HEK293T (cell line): Measurements from ENCODE around the gene MAPT.

Experiments
- ARNT ChIP-seq: fragments of 450-650 bp; IDR thresholded peaks from 2 replicates; pipeline ENCODE4 v1.6.1; 2017; ENCODE audit warnings: mild to moderate bottlenecking
- BHLHE40 ChIP-seq: fragments of 450-650 bp; IDR thresholded peaks from 2 replicates; pipeline ENCODE4 v1.6.1; 2016; ENCODE audit warnings: mild to moderate bottlenecking, moderate library complexity, borderline replicate concordance
- CTBP1 ChIP-seq: fragments of 450-650 bp; IDR thresholded peaks from 2 replicates; pipeline ENCODE4 v1.6.1; 2016; ENCODE audit warnings: borderline replicate concordance
- ELF4 ChIP-seq: fragments of 450-650 bp; IDR thresholded peaks from 2 replicates; pipeline ENCODE4 v1.6.1; 2017; ENCODE audit warnings: antibody characterized with exemption
- FOXA1 ChIP-seq: fragments of 450-650 bp; IDR thresholded peaks from 2 replicates; pipeline ENCODE4 v1.6.1; 2016; ENCODE audit warnings: mild to moderate bottlenecking
- FOXK2 ChIP-seq: fragments of 450-650 bp; IDR thresholded peaks from 2 replicates; pipeline ENCODE4 v1.6.1; 2016; ENCODE audit warnings: mild to moderate bottlenecking
- FOXM1 ChIP-seq: fragments of 450-650 bp; IDR thresholded peaks from 2 replicates; pipeline ENCODE4 v1.6.1; 2017; ENCODE audit warnings: mild to moderate bottlenecking, borderline replicate concordance
- HDGF ChIP-seq: fragments of 450-650 bp; IDR thresholded peaks from 2 replicates; pipeline ENCODE4 v1.6.1; 2017; ENCODE audit warnings: antibody characterized with exemption, borderline replicate concordance
- LEF1 ChIP-seq: fragments of 450-650 bp; IDR thresholded peaks from 2 replicates; pipeline ENCODE4 v1.6.1; 2017; ENCODE audit warnings: mild to moderate bottlenecking, borderline replicate concordance
- NFRKB ChIP-seq: fragments of 450-650 bp; IDR thresholded peaks from 2 replicates; pipeline ENCODE4 v1.6.1; 2016; ENCODE audit warnings: mild to moderate bottlenecking, moderate library complexity
- SP1 ChIP-seq: fragments of 450-650 bp; IDR thresholded peaks from 2 replicates; pipeline ENCODE4 v1.6.1; 2017
- TARDBP ChIP-seq: fragments of 450-650 bp; IDR thresholded peaks from 2 replicates; pipeline ENCODE4 v1.6.1; 2016
- ZNF384 ChIP-seq: fragments of 450-650 bp; IDR thresholded peaks from 2 replicates; pipeline ENCODE4 v1.6.1; 2016

DNA sequence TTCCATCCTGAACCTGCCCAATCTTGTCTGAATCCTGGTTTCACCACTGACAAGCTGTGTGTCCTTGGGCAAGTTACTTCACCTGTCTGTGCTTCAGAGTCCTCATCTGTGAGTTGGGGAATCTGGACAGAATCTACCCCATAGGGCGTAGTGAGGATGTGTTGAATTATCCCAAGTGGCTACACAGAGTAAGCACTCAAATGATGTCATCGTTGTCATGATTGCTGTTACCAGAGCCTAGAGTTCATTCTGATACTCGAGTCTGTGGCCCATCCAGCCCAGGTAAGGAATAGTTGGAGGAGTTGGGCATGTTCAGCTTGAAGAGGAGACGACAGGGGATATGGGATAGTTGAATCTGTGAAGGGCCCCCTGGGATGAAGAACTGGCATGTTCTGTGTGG lies 45.9 kb downstream of the MAPT start:
- TF ChIP-seq ARNT: no peak
- TF ChIP-seq TARDBP: no peak
- no peak for TF ChIP-seq LEF1
- TF ChIP-seq BHLHE40: no peak
- TF ChIP-seq ELF4: no peak
- TF ChIP-seq HDGF: no peak
- TF ChIP-seq FOXK2: no peak
- TF ChIP-seq FOXA1: no peak
- no peak for TF ChIP-seq ZNF384
- TF ChIP-seq FOXM1: no peak
- no peak for TF ChIP-seq NFRKB
- TF ChIP-seq CTBP1: no peak
- TF ChIP-seq SP1: no peak
